Hepatocyte (in vitro differentiated cells): ENCODE data around the gene TRIM17. TPM values are rescaled to one million over a fixed set of nuclear protein-coding genes. Genes with fewer than 3 reads are reported as not detected.
A peak's percentile ranks its signal among the peaks of the same experiment; 100 is the strongest.

Experiments used
- DNase-seq: peaks from one replicate; pipeline ENCODE4 v3.0.0-alpha.2; 2016; ENCODE audit warnings: low spot score
- H2AFZ ChIP-seq: fragments of 200-600 bp; sonication (generic); 2 replicates; pipeline ENCODE4 v1.6.0; 2016; ENCODE audit warnings: antibody characterized with exemption, mild to moderate bottlenecking
- H3K27ac ChIP-seq: fragments of 200-600 bp; sonication (generic); 2 replicates; pipeline ENCODE4 v1.5.1; 2016; ENCODE audit warnings: mild to moderate bottlenecking
- H3K27me3 ChIP-seq: fragments of 200-600 bp; sonication (generic); 2 replicates; pipeline ENCODE4 v1.6.1; 2016
- H3K36me3 ChIP-seq: fragments of 200-600 bp; sonication (generic); replicated peaks from 2 replicates; pipeline ENCODE4 v1.5.1; 2016; ENCODE audit warnings: low read depth; ENCODE audit not compliant: insufficient read depth
- H3K4me1 ChIP-seq: fragments of 200-600 bp; sonication (generic); 2 replicates; pipeline ENCODE4 v1.5.1; 2016; ENCODE audit warnings: mild to moderate bottlenecking, moderate library complexity; ENCODE audit not compliant: insufficient read depth
- H3K4me2 ChIP-seq: fragments of 200-600 bp; sonication (generic); 2 replicates; pipeline ENCODE4 v1.6.0; 2016
- H3K4me3 ChIP-seq: fragments of 200-600 bp; sonication (generic); 2 replicates; pipeline ENCODE4 v1.5.1; 2016; ENCODE audit warnings: mild to moderate bottlenecking
- H3K79me2 ChIP-seq: fragments of 200-600 bp; sonication (generic); 2 replicates; pipeline ENCODE4 v1.6.0; 2017; ENCODE audit warnings: mild to moderate bottlenecking
- H3K9me2 ChIP-seq: fragments of 200-600 bp; sonication (generic); replicated peaks from 2 replicates; pipeline ENCODE4 v1.6.0; 2017; ENCODE audit warnings: mild to moderate bottlenecking; ENCODE audit not compliant: insufficient read depth
- H3K9me3 ChIP-seq: fragments of 200-600 bp; sonication (generic); 2 replicates; pipeline ENCODE4 v1.5.1; 2016; ENCODE audit warnings: low read depth, mild to moderate bottlenecking
- H4K20me1 ChIP-seq: fragments of 200-600 bp; sonication (generic); 2 replicates; pipeline ENCODE4 v1.6.0; 2016; ENCODE audit warnings: mild to moderate bottlenecking; ENCODE audit not compliant: insufficient read depth, poor library complexity, severe bottlenecking
- EZH2 ChIP-seq: fragments of 200-600 bp; sonication (generic); IDR thresholded peaks from 2 replicates; pipeline ENCODE4 v1.6.1; 2016; ENCODE audit warnings: antibody characterized with exemption, mild to moderate bottlenecking, borderline replicate concordance
- EZH2phosphoT487 ChIP-seq: fragments of 200-600 bp; sonication (generic); IDR thresholded peaks from one replicate; pipeline ENCODE4 v1.6.1; 2018; ENCODE audit warnings: antibody characterized with exemption, mild to moderate bottlenecking, low read depth, moderate library complexity; ENCODE audit not compliant: unreplicated experiment, severe bottlenecking
- WGBS: methylation state at CpG from one replicate; pipeline ENCODE4 v1.1.6; 2016; ENCODE audit warnings: low lambda C conversion rate; ENCODE audit errors: missing lambda C conversion rate; 5-methylcytosine and 5-hydroxymethylcytosine counted together
- polyA plus RNA-seq: library from polyadenylated mRNA; unstranded; fragments of >200 nt; fragmentation: Nextera tagmentation; extraction: Ambion mirVana; gene quantifications from 2 replicates; pipeline ENCODE4 v1.2.1, GENCODE V29; 2016
- total RNA-seq: library from RNA; depleted of rRNA; stranded (reverse); fragments of >200 nt; gene quantifications from 2 replicates; pipeline ENCODE4 v1.2.3, GENCODE V29; 2014
- TF ChIP-seq, protein P1 (sequence below): fragments of 200-600 bp; sonication (generic); IDR thresholded peaks from 2 replicates; pipeline ENCODE4 v1.5.1; 2016; ENCODE audit warnings: antibody characterized with exemption, mild to moderate bottlenecking; ENCODE audit not compliant: poor library complexity

The TRIM17 gene
- total and polyA plus RNA-seq, 2 experiments from 2014 or later, result 2.4 to 7.3 TPM

DNA sequence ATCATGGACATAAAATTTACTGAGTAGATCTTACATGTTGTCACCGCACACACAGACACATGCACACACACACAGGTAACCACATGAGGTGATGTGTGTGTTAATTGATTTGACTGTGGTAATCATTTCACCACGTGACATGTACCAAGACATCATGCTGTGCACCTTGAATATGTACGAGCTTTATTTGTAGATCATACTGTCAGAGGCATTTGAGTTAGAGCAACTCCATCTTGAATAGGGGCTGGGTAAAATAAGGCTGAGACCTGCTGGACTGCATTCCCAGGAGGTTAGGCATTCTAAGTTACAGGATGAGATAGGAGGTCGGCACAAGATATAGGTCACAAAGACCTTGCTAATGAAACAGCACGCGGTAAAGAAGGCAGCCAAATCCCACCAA, 31.7 kb upstream of the TRIM17 start:
- no peak overlapping the region for H3K27ac ChIP-seq
- no peak overlapping the region for H3K4me2 ChIP-seq
- H3K27me3 ChIP-seq, result peaks cover 6% of the 10 kb centered on the region
- H3K9me2 ChIP-seq, result no peaks in the 10 kb centered on the region
- no peaks in the 10 kb centered on the region for H3K36me3 ChIP-seq
- no peaks in the 10 kb centered on the region for H4K20me1 ChIP-seq
- H3K4me3 ChIP-seq, result no peak overlapping the region
- H2AFZ ChIP-seq, result no peak overlapping the region
- WGBS, result 79% methylated on average over 6 of the region's 6 CpGs
- H3K79me2 ChIP-seq, result no peaks in the 10 kb centered on the region
- H3K4me1 ChIP-seq, result peaks cover 8% of the 10 kb centered on the region
- H3K9me3 ChIP-seq, result no peaks in the 10 kb centered on the region
- TF ChIP-seq EZH2phosphoT487 (no peak), EZH2 (no peak)
- TF ChIP-seq, protein P1, sequence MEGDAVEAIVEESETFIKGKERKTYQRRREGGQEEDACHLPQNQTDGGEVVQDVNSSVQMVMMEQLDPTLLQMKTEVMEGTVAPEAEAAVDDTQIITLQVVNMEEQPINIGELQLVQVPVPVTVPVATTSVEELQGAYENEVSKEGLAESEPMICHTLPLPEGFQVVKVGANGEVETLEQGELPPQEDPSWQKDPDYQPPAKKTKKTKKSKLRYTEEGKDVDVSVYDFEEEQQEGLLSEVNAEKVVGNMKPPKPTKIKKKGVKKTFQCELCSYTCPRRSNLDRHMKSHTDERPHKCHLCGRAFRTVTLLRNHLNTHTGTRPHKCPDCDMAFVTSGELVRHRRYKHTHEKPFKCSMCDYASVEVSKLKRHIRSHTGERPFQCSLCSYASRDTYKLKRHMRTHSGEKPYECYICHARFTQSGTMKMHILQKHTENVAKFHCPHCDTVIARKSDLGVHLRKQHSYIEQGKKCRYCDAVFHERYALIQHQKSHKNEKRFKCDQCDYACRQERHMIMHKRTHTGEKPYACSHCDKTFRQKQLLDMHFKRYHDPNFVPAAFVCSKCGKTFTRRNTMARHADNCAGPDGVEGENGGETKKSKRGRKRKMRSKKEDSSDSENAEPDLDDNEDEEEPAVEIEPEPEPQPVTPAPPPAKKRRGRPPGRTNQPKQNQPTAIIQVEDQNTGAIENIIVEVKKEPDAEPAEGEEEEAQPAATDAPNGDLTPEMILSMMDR, result no peak
- no peak for DNase-seq

DNA sequence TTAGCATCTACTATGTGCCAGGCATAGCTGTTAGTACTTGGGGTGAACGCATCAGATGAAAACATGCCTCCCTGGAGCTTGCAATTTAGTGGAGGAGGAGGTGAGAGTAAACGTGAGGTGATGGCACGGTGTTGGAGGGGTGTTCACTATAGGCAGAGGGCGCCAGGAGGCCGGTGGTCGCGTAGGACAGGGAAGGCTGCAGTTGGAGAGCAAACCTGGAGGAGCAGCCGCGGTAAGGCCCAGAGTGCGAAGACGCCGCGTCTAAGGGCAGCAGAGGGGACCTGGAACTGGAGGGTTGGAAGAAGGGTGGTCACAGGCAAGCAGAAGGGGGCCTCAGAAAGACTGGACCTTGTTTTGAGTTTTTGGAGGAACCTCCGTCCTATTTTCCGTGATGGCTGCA, 30.2 kb upstream of the TRIM17 start:
- TF ChIP-seq EZH2, result no peak
- TF ChIP-seq, protein P1, result no peak
- no peak for TF ChIP-seq EZH2phosphoT487
- 52% methylated on average over 15 of the region's 15 CpGs for WGBS
- Histone ChIP-seq H3K4me1 (peaks cover 8% of the 10 kb centered on the region), H3K4me2 (peak overlapping the region; percentile 89), H3K27me3 (peaks cover 6% of the 10 kb centered on the region), H2AFZ (no peak overlapping the region), H3K4me3 (no peak overlapping the region), H4K20me1 (no peaks in the 10 kb centered on the region), H3K36me3 (no peaks in the 10 kb centered on the region), H3K9me3 (no peaks in the 10 kb centered on the region), H3K79me2 (no peaks in the 10 kb centered on the region), H3K9me2 (no peaks in the 10 kb centered on the region), H3K27ac (no peak overlapping the region)
- no peak for DNase-seq

DNA sequence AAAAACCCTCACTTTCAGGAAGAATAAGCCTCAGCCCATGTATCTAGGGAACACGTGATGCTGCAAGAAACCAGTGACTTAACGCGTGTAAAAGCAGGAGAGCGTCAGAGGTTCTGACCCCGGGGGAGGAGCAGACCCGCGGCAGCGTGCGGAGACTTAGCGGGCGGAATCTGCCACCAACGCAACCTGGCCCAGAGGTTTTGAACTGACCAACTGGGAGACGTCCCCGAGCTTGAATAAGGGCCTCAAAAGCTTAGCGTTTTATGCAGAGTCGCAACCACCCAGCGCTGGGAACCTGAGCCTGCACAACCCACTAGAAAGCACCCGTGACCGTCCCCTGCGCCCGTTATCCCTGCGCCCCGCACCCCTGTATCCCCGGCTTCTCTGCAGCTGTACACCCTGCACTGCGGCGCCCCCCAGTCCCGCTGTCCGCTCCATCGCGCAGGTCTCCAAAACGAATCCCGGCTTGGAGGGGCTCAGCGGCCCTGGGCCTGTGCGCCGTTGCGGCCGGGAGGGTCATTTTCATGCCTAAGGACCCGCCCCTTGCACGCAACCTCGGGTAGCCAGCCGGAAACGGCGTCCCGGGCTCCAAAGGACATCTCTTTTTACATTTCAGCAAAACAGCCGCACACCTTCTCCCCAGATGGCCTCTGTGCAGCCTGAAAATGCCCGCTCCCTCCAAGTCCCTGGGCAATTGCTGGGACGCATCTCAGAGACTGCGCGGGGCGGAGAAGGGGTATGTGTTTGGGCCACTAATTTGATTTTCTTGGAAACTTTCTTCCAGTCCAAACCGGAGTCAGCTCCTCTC, 29.4 kb upstream of the TRIM17 start:
- Histone ChIP-seq H3K79me2 (no peaks in the 10 kb centered on the region), H3K4me3 (peak overlapping the region; percentile 17), H2AFZ (peak overlapping the region; percentile 86), H4K20me1 (no peaks in the 10 kb centered on the region), H3K9me3 (no peaks in the 10 kb centered on the region), H3K27me3 (peaks cover 6% of the 10 kb centered on the region), H3K27ac (peak overlapping the region; percentile 33), H3K4me2 (peak overlapping the region; percentile 89), H3K36me3 (no peaks in the 10 kb centered on the region), H3K9me2 (no peaks in the 10 kb centered on the region), H3K4me1 (peaks cover 8% of the 10 kb centered on the region)
- peak; percentile 69 for DNase-seq
- 7% methylated on average over 51 of the region's 51 CpGs for WGBS
- TF ChIP-seq, protein P1, result no peak
- no peak for TF ChIP-seq EZH2phosphoT487
